WTC11 (cell line): Measurements from ENCODE around the gene POFUT2. TPM values are rescaled to one million over a fixed set of nuclear protein-coding genes. Genes with fewer than 3 reads are reported as not detected.
A peak's percentile ranks its signal among the peaks of the same experiment; 100 is the strongest.

ENCODE experiments used
- ATAC-seq: fragments of 200-7000 bp; cut with Tn5 transposase; 2 replicates; pipeline ENCODE4 v1.10.0; 2021; ENCODE audit warnings: mild to moderate bottlenecking, moderate library complexity
- CTCF ChIA-PET: fragments of 300-600 bp; sonication (Branson Sonifier 250); formaldehyde crosslinking; loops from one replicate; lab custom pipeline; 2021; ENCODE audit warnings: antibody characterized with exemption; lab: Charles Lee
- POLR2A ChIA-PET: fragments of 350-600 bp; sonication (Branson Sonifier 250); formaldehyde crosslinking; loops from one replicate; lab custom pipeline; 2021; ENCODE audit warnings: antibody characterized with exemption; lab: Charles Lee
- DNase-seq: peaks from one replicate; pipeline ENCODE4 v3.0.0; 2021; ENCODE audit warnings: low spot score
- H3K27ac Mint-ChIP-seq: 2 replicates; pipeline ENCODE4 v1.8.0; 2021; ENCODE audit warnings: mixed read lengths
- H3K27me3 Mint-ChIP-seq: 2 replicates; pipeline ENCODE4 v1.8.0; 2021; ENCODE audit warnings: low read depth, mild to moderate bottlenecking, moderate library complexity, mixed read lengths
- H3K36me3 Mint-ChIP-seq: 2 replicates; pipeline ENCODE4 v1.8.0; 2021; ENCODE audit warnings: mixed read lengths
- H3K4me1 Mint-ChIP-seq: 2 replicates; pipeline ENCODE4 v1.8.0; 2022; ENCODE audit warnings: mixed read lengths
- H3K4me3 Mint-ChIP-seq: 2 replicates; pipeline ENCODE4 v1.8.0; 2021; ENCODE audit warnings: mild to moderate bottlenecking, moderate library complexity, mixed read lengths
- H3K9me3 Mint-ChIP-seq: 2 replicates; pipeline ENCODE4 v1.8.0; 2021; ENCODE audit warnings: mixed read lengths
- CTCF ChIP-seq: fragments of 200-600 bp; IDR thresholded peaks from 2 replicates; pipeline ENCODE4 v1.8.0; 2022; ENCODE audit warnings: antibody characterized with exemption
- E2F1 ChIP-seq: sonication (generic); formaldehyde crosslinking; IDR thresholded peaks from 2 replicates; pipeline ENCODE4 v1.8.0; 2022; ENCODE audit warnings: mild to moderate bottlenecking, missing genetic modification reagents
- ETV6 ChIP-seq: sonication (generic); formaldehyde crosslinking; IDR thresholded peaks from 2 replicates; pipeline ENCODE4 v1.8.1; 2022; ENCODE audit warnings: mild to moderate bottlenecking, missing genetic modification reagents
- IRF2 ChIP-seq: sonication (generic); formaldehyde crosslinking; IDR thresholded peaks from 2 replicates; pipeline ENCODE4 v1.8.0; 2022; ENCODE audit warnings: low read depth, missing genetic modification reagents, borderline replicate concordance
- KAT7 ChIP-seq: sonication (generic); formaldehyde crosslinking; IDR thresholded peaks from 2 replicates; pipeline ENCODE4 v1.8.1; 2023; ENCODE audit warnings: missing genetic modification reagents, mild to moderate bottlenecking, borderline replicate concordance
- MXD4 ChIP-seq: fragments of 250-450 bp; sonication (Bioruptor Pico); IDR thresholded peaks from 2 replicates; pipeline ENCODE4 v1.8.0; 2021; ENCODE audit warnings: mild to moderate bottlenecking, moderate library complexity, borderline replicate concordance
- NFATC4 ChIP-seq: fragments of 250-450 bp; sonication (Bioruptor Pico); IDR thresholded peaks from 2 replicates; pipeline ENCODE4 v1.9.0; 2021; ENCODE audit warnings: mild to moderate bottlenecking
- NFE2L1 ChIP-seq: sonication (generic); formaldehyde crosslinking; IDR thresholded peaks from 2 replicates; pipeline ENCODE4 v1.8.1; 2023; ENCODE audit warnings: missing genetic modification reagents
- OVOL2 ChIP-seq: fragments of 250-450 bp; sonication (Bioruptor Pico); IDR thresholded peaks from 2 replicates; pipeline ENCODE4 v1.9.0; 2021; ENCODE audit warnings: mild to moderate bottlenecking, borderline replicate concordance
- RORB ChIP-seq: fragments of 250-450 bp; sonication (Bioruptor Pico); IDR thresholded peaks from 2 replicates; pipeline ENCODE4 v1.9.0; 2021; ENCODE audit warnings: mild to moderate bottlenecking
- STAT6 ChIP-seq: sonication (generic); formaldehyde crosslinking; conservative IDR thresholded peaks from 2 replicates; pipeline ENCODE4 v1.8.1; 2023; ENCODE audit warnings: mild to moderate bottlenecking, low read depth, missing genetic modification reagents, moderate library complexity
- TCF7 ChIP-seq: sonication (generic); formaldehyde crosslinking; IDR thresholded peaks from 2 replicates; pipeline ENCODE4 v1.8.0; 2022; ENCODE audit warnings: mild to moderate bottlenecking, low read depth, missing genetic modification reagents, moderate library complexity
- USF2 ChIP-seq: sonication (generic); formaldehyde crosslinking; IDR thresholded peaks from 2 replicates; pipeline ENCODE4 v1.8.1; 2023; ENCODE audit warnings: mild to moderate bottlenecking, missing genetic modification reagents, moderate library complexity
- ZNF121 ChIP-seq: sonication (generic); formaldehyde crosslinking; IDR thresholded peaks from 2 replicates; pipeline ENCODE4 v1.8.0; 2023; ENCODE audit warnings: missing genetic modification reagents
- total RNA-seq: library from RNA; stranded (reverse); gene quantifications from 3 replicates; pipeline ENCODE4 v1.2.3, GENCODE V29; 2021
- TF ChIP-seq, protein P1 (sequence below): sonication (generic); formaldehyde crosslinking; IDR thresholded peaks from 2 replicates; pipeline ENCODE4 v1.8.0; 2022; ENCODE audit warnings: mild to moderate bottlenecking, missing genetic modification reagents
- TF ChIP-seq, protein P2 (sequence below): sonication (generic); formaldehyde crosslinking; IDR thresholded peaks from 2 replicates; pipeline ENCODE4 v1.8.0; 2023; ENCODE audit warnings: mild to moderate bottlenecking, missing genetic modification reagents

The POFUT2 gene
- total RNA-seq, 1 experiment from 2014 or later = 39.7 TPM

GRCh38 chr21:45292399-45293219 lies 4.9 kb upstream of the POFUT2 start (continued):
- peak; percentile 20; the same call in 1 of the 2 replicates for TF ChIP-seq KAT7 (CRISPR knock-in tag)
- TF ChIP-seq, all 79 proteins: peak for 6

GRCh38 chr21:45291613-45292398 lies 4.1 kb upstream of the POFUT2 start:
- peaks cover 25% of the 10 kb centered on the region for H3K4me1 Mint-ChIP-seq
- ChIA-PET CTCF (interaction anchor here (1.0 to 5.0 kb wide), 13 partner anchors 9 to 588 kb away, joined by 3 to 47 read pairs (median 4); no protein-coding TSS in a partner anchor), POLR2A (no interaction called here)
- DNase-seq (no peak), ATAC-seq (no peak)
- no peaks in the 10 kb centered on the region; the same call in 1 of the 2 replicates for H3K36me3 Mint-ChIP-seq
- no peak overlapping the region for H3K4me3 Mint-ChIP-seq
- H3K9me3 Mint-ChIP-seq = no peaks in the 10 kb centered on the region
- H3K27me3 Mint-ChIP-seq = no peaks in the 10 kb centered on the region
- TF ChIP-seq USF2 (peak; percentile 56; the same call in 1 of the 2 replicates), ETV6 (CRISPR knock-in tag) (no peak), NFATC4 (no peak), E2F1 (CRISPR knock-in tag) (no peak), OVOL2 (CRISPR knock-in tag) (no peak), STAT6 (CRISPR knock-in tag) (no peak), TCF7 (0 out of 2 replicates have a peak, but pooled peaks have one; percentile 52), IRF2 (CRISPR knock-in tag) (no peak), RORB (CRISPR knock-in tag) (no peak), NFE2L1 (CRISPR knock-in tag) (no peak)
- TF ChIP-seq, protein P1, sequence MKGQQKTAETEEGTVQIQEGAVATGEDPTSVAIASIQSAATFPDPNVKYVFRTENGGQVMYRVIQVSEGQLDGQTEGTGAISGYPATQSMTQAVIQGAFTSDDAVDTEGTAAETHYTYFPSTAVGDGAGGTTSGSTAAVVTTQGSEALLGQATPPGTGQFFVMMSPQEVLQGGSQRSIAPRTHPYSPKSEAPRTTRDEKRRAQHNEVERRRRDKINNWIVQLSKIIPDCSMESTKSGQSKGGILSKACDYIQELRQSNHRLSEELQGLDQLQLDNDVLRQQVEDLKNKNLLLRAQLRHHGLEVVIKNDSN (CRISPR knock-in tag) = 0 out of 2 replicates have a peak, but pooled peaks have one; percentile 43
- no peak overlapping the region; the same call in 1 of the 2 replicates for H3K27ac Mint-ChIP-seq

DNA sequence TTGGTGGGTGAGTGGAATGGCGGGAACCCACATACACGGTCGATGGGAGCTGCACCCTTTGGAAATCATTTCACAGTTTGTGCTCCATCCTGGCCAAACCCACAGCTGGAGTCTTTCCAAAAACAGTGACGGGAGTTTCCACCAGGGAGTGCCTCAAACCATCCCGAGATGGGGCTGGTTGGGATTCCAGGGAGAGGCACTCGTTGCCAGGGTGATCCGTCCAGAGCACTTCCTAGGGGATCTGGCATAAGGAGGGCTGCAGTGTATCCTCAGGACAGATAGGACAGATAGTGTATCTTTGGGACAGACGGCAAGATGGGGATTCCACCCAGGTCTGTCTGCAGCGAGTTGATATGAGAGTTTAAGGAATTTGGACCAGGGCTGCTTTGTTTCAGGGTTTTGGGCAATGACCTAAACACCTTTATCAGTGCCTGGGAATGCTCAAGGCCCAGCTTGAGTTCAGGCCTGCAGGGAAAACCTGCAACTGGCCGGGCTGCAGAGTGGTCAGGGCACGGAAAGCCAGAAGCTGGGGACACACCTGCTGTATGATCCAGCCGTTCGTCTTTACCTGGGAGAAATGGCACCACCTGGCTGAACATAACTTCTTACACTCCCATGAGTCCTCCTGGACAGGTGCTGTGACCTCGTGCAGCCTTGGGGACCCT lies 3.4 kb upstream of the POFUT2 start:
- H3K4me1 Mint-ChIP-seq = peaks cover 25% of the 10 kb centered on the region
- H3K27ac Mint-ChIP-seq = peak overlapping the region; percentile 5; the same call in 1 of the 2 replicates
- H3K4me3 Mint-ChIP-seq = no peak overlapping the region
- no peaks in the 10 kb centered on the region for H3K9me3 Mint-ChIP-seq
- ChIA-PET POLR2A (no interaction called here), CTCF (interaction anchor here (1.0 to 1.9 kb wide), 9 partner anchors 18 to 265 kb away, joined by 3 to 20 read pairs (median 6); no protein-coding TSS in a partner anchor)
- H3K36me3 Mint-ChIP-seq = no peaks in the 10 kb centered on the region; the same call in 1 of the 2 replicates
- no peaks in the 10 kb centered on the region for H3K27me3 Mint-ChIP-seq
- no peak for ATAC-seq
- no peak for DNase-seq
- TF ChIP-seq RORB (CRISPR knock-in tag) (no peak), MXD4 (CRISPR knock-in tag) (no peak), CTCF (no peak), ZNF121 (CRISPR knock-in tag) (no peak)
- TF ChIP-seq, protein P2, sequence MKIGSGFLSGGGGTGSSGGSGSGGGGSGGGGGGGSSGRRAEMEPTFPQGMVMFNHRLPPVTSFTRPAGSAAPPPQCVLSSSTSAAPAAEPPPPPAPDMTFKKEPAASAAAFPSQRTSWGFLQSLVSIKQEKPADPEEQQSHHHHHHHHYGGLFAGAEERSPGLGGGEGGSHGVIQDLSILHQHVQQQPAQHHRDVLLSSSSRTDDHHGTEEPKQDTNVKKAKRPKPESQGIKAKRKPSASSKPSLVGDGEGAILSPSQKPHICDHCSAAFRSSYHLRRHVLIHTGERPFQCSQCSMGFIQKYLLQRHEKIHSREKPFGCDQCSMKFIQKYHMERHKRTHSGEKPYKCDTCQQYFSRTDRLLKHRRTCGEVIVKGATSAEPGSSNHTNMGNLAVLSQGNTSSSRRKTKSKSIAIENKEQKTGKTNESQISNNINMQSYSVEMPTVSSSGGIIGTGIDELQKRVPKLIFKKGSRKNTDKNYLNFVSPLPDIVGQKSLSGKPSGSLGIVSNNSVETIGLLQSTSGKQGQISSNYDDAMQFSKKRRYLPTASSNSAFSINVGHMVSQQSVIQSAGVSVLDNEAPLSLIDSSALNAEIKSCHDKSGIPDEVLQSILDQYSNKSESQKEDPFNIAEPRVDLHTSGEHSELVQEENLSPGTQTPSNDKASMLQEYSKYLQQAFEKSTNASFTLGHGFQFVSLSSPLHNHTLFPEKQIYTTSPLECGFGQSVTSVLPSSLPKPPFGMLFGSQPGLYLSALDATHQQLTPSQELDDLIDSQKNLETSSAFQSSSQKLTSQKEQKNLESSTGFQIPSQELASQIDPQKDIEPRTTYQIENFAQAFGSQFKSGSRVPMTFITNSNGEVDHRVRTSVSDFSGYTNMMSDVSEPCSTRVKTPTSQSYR (CRISPR knock-in tag) = no peak
